Panc1 (cell line): ENCODE results near the gene CSH1. TPM values are rescaled to one million over a fixed set of nuclear protein-coding genes. Genes with fewer than 3 reads are reported as not detected.

ENCODE experiments used
- ATAC-seq: fragments of 200-7000 bp; cut with Tn5 transposase; 2 replicates; pipeline ENCODE4 v1.9.1; 2020; ENCODE audit warnings: mild to moderate bottlenecking, moderate library complexity
- BruUV-seq: library from RNA; stranded (reverse); fragments of 400-500 nt; replicated peaks from 2 replicates; lab custom pipeline; 2021; lab: Mats Ljungman, UMichigan
- CTCF ChIA-PET: fragments of 300-600 bp; sonication (Branson Sonifier 250); formaldehyde crosslinking; loops from one replicate; lab custom pipeline; 2022; ENCODE audit warnings: antibody characterized with exemption; lab: Charles Lee
- POLR2A ChIA-PET: fragments of 300-600 bp; sonication (Branson Sonifier 250); formaldehyde crosslinking; loops from one replicate; lab custom pipeline; 2022; ENCODE audit warnings: antibody characterized with exemption; lab: Charles Lee
- DNase-seq: peaks from one replicate; pipeline ENCODE4 v3.0.0-alpha.2; 2010; ENCODE audit warnings: low read depth, low spot score
- H3K27ac ChIP-seq: 2 replicates; pipeline ENCODE4 v1.5.1; 2011; ENCODE audit warnings: mild to moderate bottlenecking, low read length, inconsistent platforms
- H3K27me3 ChIP-seq: fragments of 200-500 bp; sonication (Bioruptor generic); 2 replicates; pipeline ENCODE4 v1.6.0; 2014; ENCODE audit warnings: low read length, inconsistent platforms; ENCODE audit not compliant: control insufficient read depth, insufficient read depth
- H3K36me3 ChIP-seq: fragments of 200-500 bp; sonication (Bioruptor generic); 2 replicates; pipeline ENCODE4 v1.5.1; 2014; ENCODE audit warnings: inconsistent platforms, mild to moderate bottlenecking, low read length, moderate library complexity; ENCODE audit not compliant: control insufficient read depth, insufficient read depth
- H3K4me1 ChIP-seq: 2 replicates; pipeline ENCODE4 v1.5.1; 2011; ENCODE audit warnings: inconsistent platforms, mild to moderate bottlenecking, low read length, moderate library complexity; ENCODE audit not compliant: control insufficient read depth, insufficient read depth
- H3K4me3 ChIP-seq, 2 experiments: 2 replicates each; pipeline ENCODE4 v1.5.1; 2011 to 2012; ENCODE audit warnings: low read depth in 2 of 2, low read length in 2 of 2, mild to moderate bottlenecking in 2 of 2, inconsistent platforms in 1 of 2, moderate library complexity in 1 of 2
- H3K9me3 ChIP-seq: fragments of 200-500 bp; sonication (Bioruptor generic); 2 replicates; pipeline ENCODE4 v1.5.1; 2014; ENCODE audit warnings: low read depth, mild to moderate bottlenecking, inconsistent platforms, low read length, moderate library complexity; ENCODE audit not compliant: control insufficient read depth, insufficient read depth
- POLR2AphosphoS5 ChIP-seq: IDR thresholded peaks from 2 replicates; pipeline ENCODE4 v1.6.1; 2012; ENCODE audit warnings: mild to moderate bottlenecking, low read depth, low read length, moderate library complexity
- REST ChIP-seq, 2 experiments: IDR thresholded peaks; 2 replicates each; pipeline ENCODE4 v1.6.1; 2011 to 2012; ENCODE audit warnings: low read depth in 2 of 2, control low read depth in 1 of 2, low read length in 1 of 2, mild to moderate bottlenecking in 1 of 2, moderate library complexity in 1 of 2; ENCODE audit not compliant: insufficient read depth in 1 of 2
- SIN3A ChIP-seq: IDR thresholded peaks from 2 replicates; pipeline ENCODE4 v1.6.1; 2012; ENCODE audit warnings: low read depth, mild to moderate bottlenecking, low read length, moderate library complexity, borderline replicate concordance; ENCODE audit not compliant: insufficient read depth
- TCF7L2 ChIP-seq: IDR thresholded peaks from 2 replicates; pipeline ENCODE4 v1.6.1; 2011; ENCODE audit warnings: mild to moderate bottlenecking, low read depth, low read length, inconsistent platforms
- in situ Hi-C: cut with HindIII; loops from 2 replicates; pipeline ENCODE4 v1.10.0; 2016; ENCODE audit warnings: low sequenced_read_pairs, low pct_unique_long_range_greater_than_20kb
- intact Hi-C: fragments of 100-400 bp; cut with micrococcal nuclease; formaldehyde crosslinking; loops from one replicate; pipeline ENCODE4 v1.10.0; 2022; ENCODE audit not compliant: unreplicated experiment
- total RNA-seq: library from RNA; stranded (reverse); gene quantifications from one replicate; pipeline ENCODE4 v1.2.1, GENCODE V29; 2021; ENCODE audit not compliant: unreplicated experiment
- TF ChIP-seq, protein P1 (sequence below): fragments of 450-650 bp; IDR thresholded peaks from 2 replicates; pipeline ENCODE4 v1.5.1; 2017; ENCODE audit warnings: mild to moderate bottlenecking

CSH1 gene
- total RNA-seq, 1 experiment from 2014 or later, result not detected

DNA sequence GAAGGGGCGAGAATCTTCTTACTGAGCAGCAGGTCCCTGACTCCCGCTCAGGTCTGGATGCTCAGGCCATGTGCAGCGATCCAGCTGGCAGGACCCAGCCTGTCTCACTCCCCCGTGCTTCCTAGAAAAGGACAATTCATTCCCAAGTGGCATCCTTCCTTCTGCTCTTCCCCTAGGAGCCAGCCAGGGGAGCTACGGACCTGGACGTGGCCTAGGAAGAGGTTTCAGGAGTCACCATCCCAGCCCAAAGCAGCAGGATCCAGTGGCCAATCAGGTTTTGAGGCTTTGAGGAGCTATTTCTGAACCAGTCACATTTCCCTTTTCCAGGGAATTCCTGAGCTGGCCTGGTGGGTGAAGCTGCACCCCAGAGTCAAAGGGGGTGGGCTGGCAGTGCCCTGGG lies 43.5 kb upstream of the CSH1 start:
- no peak overlapping the region for H3K27ac ChIP-seq
- TF ChIP-seq, protein P1, sequence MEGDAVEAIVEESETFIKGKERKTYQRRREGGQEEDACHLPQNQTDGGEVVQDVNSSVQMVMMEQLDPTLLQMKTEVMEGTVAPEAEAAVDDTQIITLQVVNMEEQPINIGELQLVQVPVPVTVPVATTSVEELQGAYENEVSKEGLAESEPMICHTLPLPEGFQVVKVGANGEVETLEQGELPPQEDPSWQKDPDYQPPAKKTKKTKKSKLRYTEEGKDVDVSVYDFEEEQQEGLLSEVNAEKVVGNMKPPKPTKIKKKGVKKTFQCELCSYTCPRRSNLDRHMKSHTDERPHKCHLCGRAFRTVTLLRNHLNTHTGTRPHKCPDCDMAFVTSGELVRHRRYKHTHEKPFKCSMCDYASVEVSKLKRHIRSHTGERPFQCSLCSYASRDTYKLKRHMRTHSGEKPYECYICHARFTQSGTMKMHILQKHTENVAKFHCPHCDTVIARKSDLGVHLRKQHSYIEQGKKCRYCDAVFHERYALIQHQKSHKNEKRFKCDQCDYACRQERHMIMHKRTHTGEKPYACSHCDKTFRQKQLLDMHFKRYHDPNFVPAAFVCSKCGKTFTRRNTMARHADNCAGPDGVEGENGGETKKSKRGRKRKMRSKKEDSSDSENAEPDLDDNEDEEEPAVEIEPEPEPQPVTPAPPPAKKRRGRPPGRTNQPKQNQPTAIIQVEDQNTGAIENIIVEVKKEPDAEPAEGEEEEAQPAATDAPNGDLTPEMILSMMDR, result no peak
- TF ChIP-seq TCF7L2, result no peak
- TF ChIP-seq REST (IDR thresholded peaks at IDR 0.05; ENCODE audit: insufficient read depth in 1 of 2, low read depth in 2 of 2, low read length in 1 of 2), result no peak
- no peaks in the 10 kb centered on the region for H3K4me1 ChIP-seq
- ChIA-PET POLR2A (no interaction called here), CTCF (no interaction called here)
- in situ Hi-C loops, result no loop called here
- H3K4me3 ChIP-seq, result no peak overlapping the region
- H3K36me3 ChIP-seq, result no peaks in the 10 kb centered on the region
- no TSS peak for BruUV-seq
- H3K9me3 ChIP-seq, result no peaks in the 10 kb centered on the region
- ATAC-seq (no peak), DNase-seq (no peak)
- no peaks in the 10 kb centered on the region for H3K27me3 ChIP-seq
- intact Hi-C loops, result no loop called here

DNA sequence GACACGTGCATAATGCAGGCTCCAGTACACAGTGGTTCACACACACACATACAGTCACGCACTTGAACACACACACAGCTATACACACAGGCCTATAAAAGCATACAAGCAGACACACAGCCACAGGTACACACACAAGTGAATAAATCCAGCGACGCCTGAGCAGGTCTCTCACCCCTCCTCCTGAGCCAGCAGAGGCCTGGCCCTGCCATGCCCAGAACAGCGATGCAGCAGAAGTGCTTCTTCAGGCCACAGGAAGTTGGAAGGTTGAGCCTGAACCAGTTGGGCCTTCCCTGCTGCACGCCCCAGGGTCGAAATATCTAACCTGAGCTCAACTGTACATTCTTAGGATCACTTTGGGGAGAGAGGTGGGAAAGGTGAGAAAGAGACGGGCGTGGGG lies 43.0 kb upstream of the CSH1 start:
- 0 out of 2 replicates have a peak, but pooled peaks have one; percentile 26 for ATAC-seq
- no peaks in the 10 kb centered on the region for H3K4me1 ChIP-seq
- intact Hi-C loops (no loop called here), in situ Hi-C loops (no loop called here)
- no peak overlapping the region for H3K4me3 ChIP-seq
- no TSS peak for BruUV-seq
- DNase-seq, result no peak
- POLR2A ChIA-PET, result no interaction called here
- no peaks in the 10 kb centered on the region for H3K36me3 ChIP-seq
- no peak overlapping the region for H3K27ac ChIP-seq
- CTCF ChIA-PET, result no interaction called here
- no peaks in the 10 kb centered on the region for H3K27me3 ChIP-seq
- H3K9me3 ChIP-seq, result no peaks in the 10 kb centered on the region
- no peak for TF ChIP-seq REST (IDR thresholded peaks at IDR 0.05; ENCODE audit: insufficient read depth in 1 of 2, low read depth in 2 of 2, low read length in 1 of 2)
- TF ChIP-seq, protein P1, result no peak
- no peak for TF ChIP-seq POLR2AphosphoS5
- no peak for TF ChIP-seq TCF7L2
- no peak for TF ChIP-seq SIN3A
